Thymus (tissue), 11 donors: Measurements from ENCODE around the gene LILRA6. TPM values are rescaled to one million over a fixed set of nuclear protein-coding genes. Genes with fewer than 3 reads are reported as not detected.
"Not testable (repeated sequence)": the region's sequence is repeated elsewhere in the genome, so short reads cannot be mapped to it uniquely, and the experiment has no call there.

Source experiments
- DNase-seq, 9 donors: peaks; one replicate each; pipeline ENCODE4 v3.0.0-alpha.2; 2013; ENCODE audit warnings: low spot score in 9 of 9, low read depth in 6 of 9, missing footprints in 1 of 9
- H3K27ac ChIP-seq, 2 donors: one replicate each; pipeline ENCODE4 v1.5.1; 2013; ENCODE audit warnings: control low read depth in 1 of 2, low read depth in 1 of 2, low read length in 1 of 2, mild to moderate bottlenecking in 1 of 2, moderate library complexity in 1 of 2
- H3K27me3 ChIP-seq, 2 donors: one replicate each; pipeline ENCODE4 v1.5.1; 2013; ENCODE audit warnings: low read length in 1 of 2; ENCODE audit not compliant: control insufficient read depth in 2 of 2, insufficient read depth in 1 of 2
- H3K36me3 ChIP-seq, 2 donors: one replicate each; pipeline ENCODE4 v1.5.1; 2013; ENCODE audit warnings: low read length in 1 of 2, mild to moderate bottlenecking in 1 of 2, moderate library complexity in 1 of 2; ENCODE audit not compliant: control insufficient read depth in 2 of 2, insufficient read depth in 2 of 2
- H3K4me1 ChIP-seq, 2 donors: one replicate each; pipeline ENCODE4 v1.5.1; 2013; ENCODE audit warnings: low read length in 2 of 2; ENCODE audit not compliant: control insufficient read depth in 2 of 2, insufficient read depth in 2 of 2
- H3K4me3 ChIP-seq, 2 donors: one replicate each; pipeline ENCODE4 v1.5.1; 2013; ENCODE audit warnings: low read length in 2 of 2, control low read depth in 1 of 2, mild to moderate bottlenecking in 1 of 2
- H3K9me3 ChIP-seq, 2 donors: one replicate each; pipeline ENCODE4 v1.5.1; 2013; ENCODE audit warnings: low read length in 1 of 2, mild to moderate bottlenecking in 1 of 2; ENCODE audit not compliant: control insufficient read depth in 2 of 2, insufficient read depth in 1 of 2
- WGBS: extraction: QIAGEN DNeasy Blood & Tissue Kit; methylation state at CpG from one replicate; pipeline ENCODE4 v1.1.7; 2013; 5-methylcytosine and 5-hydroxymethylcytosine counted together
- polyA plus RNA-seq: library from polyadenylated mRNA; stranded (reverse); fragments of 200-250 nt; gene quantifications from one replicate; pipeline ENCODE4 v1.2.3, GENCODE V29; 2013
- total RNA-seq: library from RNA; stranded (reverse); fragments of 120-200 nt; gene quantifications from one replicate; pipeline ENCODE4 v1.2.4, GENCODE V29; 2013
- donor health status: healthy.

The LILRA6 gene
- total and polyA plus RNA-seq, 2 donors: 0.61 to 3.9 TPM

DNA sequence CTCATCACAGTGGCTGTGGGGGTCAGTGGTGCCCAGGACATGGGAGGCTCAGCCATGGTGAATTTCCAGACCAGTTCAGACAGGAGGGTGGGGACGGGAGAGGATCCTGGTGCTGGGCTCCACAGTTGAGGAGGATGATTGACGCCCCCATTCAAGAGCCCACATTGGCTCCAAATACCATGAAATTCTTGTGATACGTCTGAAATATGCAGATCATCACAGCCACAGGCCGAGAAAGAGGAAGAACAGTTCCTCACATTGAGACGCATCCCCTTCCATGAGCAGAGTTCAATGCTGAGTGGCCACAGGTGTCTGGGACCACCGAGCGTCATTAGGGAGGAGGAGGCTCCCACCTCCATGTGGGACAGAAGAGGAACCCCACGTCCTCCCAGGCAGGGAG lies 1.2 kb upstream of the LILRA6 start:
- H3K36me3 ChIP-seq, H3K4me3 ChIP-seq, H3K27ac ChIP-seq, H3K4me1 ChIP-seq, H3K9me3 ChIP-seq, DNase-seq: not testable (repeated sequence)
- peaks cover 0 to 13% of the 10 kb centered on the region in 2 donors for H3K27me3 ChIP-seq
- WGBS: 28% methylated on average over 6 of the region's 8 CpGs

- H3K27me3 ChIP-seq, DNase-seq, H3K4me1 ChIP-seq, H3K9me3 ChIP-seq, H3K36me3 ChIP-seq, H3K4me3 ChIP-seq, H3K27ac ChIP-seq: not testable (repeated sequence)
- 90% methylated on average over 4 of the region's 4 CpGs for WGBS
Measured at GRCh38 chr19:54242234-54242633, 356 bp downstream of the LILRA6 start.

DNA sequence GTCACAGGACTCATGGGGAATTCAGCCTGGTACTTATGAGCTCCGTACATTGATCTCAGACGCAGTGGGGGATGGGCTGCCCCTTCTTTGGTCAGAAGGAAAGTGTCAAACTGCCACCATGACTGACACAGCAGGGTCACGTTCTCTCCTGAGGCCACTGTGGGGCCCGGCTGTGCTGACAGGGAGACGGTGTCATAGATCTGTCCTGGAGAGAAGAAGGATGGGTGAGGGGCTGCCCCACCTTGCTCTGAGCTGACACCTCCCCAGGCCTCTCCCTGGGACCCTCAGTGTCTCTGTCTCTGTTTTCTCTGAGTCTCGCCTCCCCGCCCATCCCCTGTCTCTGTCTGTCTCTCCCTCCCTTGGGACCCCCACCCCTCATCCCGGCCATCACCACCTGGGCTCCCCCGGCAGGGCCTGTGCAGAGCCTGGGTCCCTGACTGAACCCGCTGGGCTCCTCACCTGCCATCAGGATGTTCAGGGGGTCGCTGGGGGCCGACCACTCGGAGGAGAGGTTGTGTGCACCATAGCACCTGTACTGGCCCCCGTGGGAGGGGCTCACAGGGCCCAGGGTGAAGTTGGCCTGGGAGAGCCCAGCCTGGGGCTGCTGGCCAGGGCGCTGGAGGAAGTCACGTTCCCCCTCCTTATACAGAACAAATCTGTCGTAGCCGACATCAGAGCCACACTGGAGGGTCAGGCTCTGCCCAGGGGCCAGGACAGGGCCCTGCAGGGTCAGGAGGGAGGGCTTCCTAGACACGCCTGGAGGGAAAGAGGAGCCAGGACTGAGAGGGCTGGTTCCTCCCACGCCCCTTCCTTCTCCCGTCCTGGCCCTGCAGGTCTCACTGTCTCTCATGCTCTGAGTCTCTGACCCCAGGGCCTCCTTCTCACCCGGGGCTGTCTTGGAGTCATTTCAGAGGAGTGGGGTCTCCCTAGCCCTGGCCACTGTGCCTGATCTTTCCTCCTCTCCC lies 1.9 kb downstream of the LILRA6 start:
- WGBS: 92% methylated on average over 19 of the region's 22 CpGs
- H3K4me1 ChIP-seq, H3K4me3 ChIP-seq, H3K36me3 ChIP-seq, H3K27me3 ChIP-seq, H3K27ac ChIP-seq, H3K9me3 ChIP-seq, DNase-seq: not testable (repeated sequence)

GRCh38 chr19:54239491-54240371 lies 2.9 kb downstream of the LILRA6 start:
- not testable (repeated sequence) for H3K36me3 ChIP-seq, H3K27me3 ChIP-seq, H3K4me1 ChIP-seq, DNase-seq, H3K9me3 ChIP-seq, H3K27ac ChIP-seq, H3K4me3 ChIP-seq
- WGBS: 89% methylated on average over 14 of the region's 21 CpGs

- H3K27ac ChIP-seq: no peak overlapping the region
- no peak for DNase-seq
- WGBS: 89% methylated on average over 5 of the region's 5 CpGs
Measured at GRCh38 chr19:54233941-54234340, 8.6 kb downstream of the LILRA6 start.

GRCh38 chr19:54231077-54231931 lies 11.3 kb downstream of the LILRA6 start:
- WGBS: 33% methylated on average over 21 of the region's 21 CpGs
- no peaks in the 10 kb centered on the region for H3K9me3 ChIP-seq
- no peaks in the 10 kb centered on the region for H3K27me3 ChIP-seq
- H3K4me1 ChIP-seq: no peaks in the 10 kb centered on the region
- H3K4me3 ChIP-seq: no peak overlapping the region
- DNase-seq: peak in 8 of 9 donors; percentile 44 to 81 (median 68)
- H3K27ac ChIP-seq: no peak overlapping the region
- H3K36me3 ChIP-seq: no peaks in the 10 kb centered on the region

More at GRCh38 chr19:54233941-54234340, 8.6 kb downstream of the LILRA6 start:
- Histone ChIP-seq H3K27me3 (no peaks in the 10 kb centered on the region), H3K9me3 (no peaks in the 10 kb centered on the region), H3K4me1 (no peaks in the 10 kb centered on the region), H3K4me3 (no peak overlapping the region), H3K36me3 (no peaks in the 10 kb centered on the region)

DNA sequence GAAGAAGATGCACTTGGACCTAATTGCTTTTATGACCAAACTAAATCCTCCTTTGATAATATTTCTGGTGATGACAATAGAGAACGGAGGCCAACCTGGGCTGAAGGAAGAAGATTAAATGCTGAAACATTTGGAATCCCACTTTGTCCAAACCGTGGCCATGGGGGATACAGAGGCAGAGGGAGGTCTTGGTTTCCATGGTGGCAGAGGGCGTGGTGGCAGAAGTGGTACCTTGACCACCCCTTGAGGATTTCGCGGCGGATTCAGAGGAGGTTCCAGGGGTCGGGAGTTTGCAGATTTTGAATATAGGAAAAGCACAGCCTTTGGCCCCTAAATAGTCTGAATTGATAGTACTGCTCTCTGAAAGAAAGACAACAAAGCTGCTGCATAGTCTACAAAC lies 12.6 kb downstream of the LILRA6 start:
- WGBS: 95% methylated on average over 7 of the region's 7 CpGs
- no peak overlapping the region for H3K4me3 ChIP-seq
- DNase-seq: no peak
- H3K27me3 ChIP-seq: no peaks in the 10 kb centered on the region
- H3K9me3 ChIP-seq: no peaks in the 10 kb centered on the region
- H3K4me1 ChIP-seq: no peaks in the 10 kb centered on the region
- no peaks in the 10 kb centered on the region for H3K36me3 ChIP-seq
- H3K27ac ChIP-seq: peak overlapping the region in 1 of 2 donors; percentile 18

DNA sequence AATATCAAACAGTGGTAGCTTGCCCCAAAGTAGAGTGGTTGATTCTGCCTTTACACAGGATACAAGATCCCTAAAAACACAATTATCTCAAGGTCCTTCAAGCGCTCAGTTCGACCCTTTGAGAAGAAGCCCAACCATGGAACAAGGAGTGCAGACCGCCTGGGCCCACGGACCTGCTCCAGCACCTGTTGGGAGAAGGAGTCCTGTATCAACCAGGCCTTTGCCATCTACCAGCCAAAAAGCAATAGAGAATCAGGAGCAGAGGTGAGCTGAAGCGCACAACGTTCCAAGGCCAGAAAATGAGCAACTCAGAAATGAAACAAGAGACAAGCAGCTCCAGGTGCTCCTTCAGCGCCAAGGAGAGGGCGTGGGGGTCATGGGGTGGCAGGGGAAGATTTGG lies 13.4 kb downstream of the LILRA6 start:
- no peak for DNase-seq
- Histone ChIP-seq H3K27me3 (no peaks in the 10 kb centered on the region), H3K36me3 (no peaks in the 10 kb centered on the region), H3K4me1 (no peaks in the 10 kb centered on the region), H3K4me3 (no peak overlapping the region), H3K9me3 (no peaks in the 10 kb centered on the region), H3K27ac (no peak overlapping the region)
- 96% methylated on average over 8 of the region's 8 CpGs for WGBS
